Loucy (cell line): ENCODE results near the gene ISLR.

Experiments
- H2AFZ ChIP-seq: fragments of 200-600 bp; sonication (generic); 2 replicates; pipeline ENCODE4 v1.6.0; 2016; ENCODE audit warnings: antibody characterized with exemption, mild to moderate bottlenecking, low read length, moderate library complexity
- H3F3A ChIP-seq: fragments of 200-600 bp; 2 replicates; pipeline ENCODE4 v1.6.0; 2016; ENCODE audit warnings: antibody characterized with exemption, low read depth, mild to moderate bottlenecking
- H3K27me3 ChIP-seq: fragments of 200-600 bp; sonication (generic); 2 replicates; pipeline ENCODE4 v1.6.1; 2014; ENCODE audit warnings: low read length, mild to moderate bottlenecking; ENCODE audit not compliant: insufficient read depth, poor library complexity, severe bottlenecking
- H3K36me3 ChIP-seq: fragments of 200-600 bp; sonication (generic); 2 replicates; pipeline ENCODE4 v1.6.1; 2016; ENCODE audit warnings: low read length; ENCODE audit not compliant: insufficient read depth
- H3K4me1 ChIP-seq: fragments of 200-600 bp; sonication (generic); 2 replicates; pipeline ENCODE4 v1.5.1; 2014; ENCODE audit warnings: low read length, mild to moderate bottlenecking; ENCODE audit not compliant: insufficient read depth, poor library complexity, severe bottlenecking
- H3K4me2 ChIP-seq: fragments of 200-600 bp; sonication (generic); 2 replicates; pipeline ENCODE4 v1.6.0; 2014; ENCODE audit warnings: antibody characterized with exemption, low read length, low read depth, mild to moderate bottlenecking; ENCODE audit not compliant: poor library complexity, severe bottlenecking
- H3K4me3 ChIP-seq: fragments of 200-600 bp; sonication (generic); 2 replicates; pipeline ENCODE4 v1.5.1; 2014; ENCODE audit warnings: low read length, mild to moderate bottlenecking, mixed read lengths; ENCODE audit not compliant: poor library complexity, severe bottlenecking
- H3K79me2 ChIP-seq: fragments of 200-600 bp; sonication (generic); 2 replicates; pipeline ENCODE4 v1.6.1; 2014; ENCODE audit warnings: low read length; ENCODE audit not compliant: insufficient read depth
- H3K9ac ChIP-seq: fragments of 200-600 bp; sonication (generic); 2 replicates; pipeline ENCODE4 v1.6.0; 2014; ENCODE audit warnings: mild to moderate bottlenecking, low read depth, low read length, moderate library complexity; ENCODE audit not compliant: poor library complexity, severe bottlenecking
- H3K9me2 ChIP-seq: fragments of 200-600 bp; sonication (generic); replicated peaks from 2 replicates; pipeline ENCODE4 v1.6.1; 2016; ENCODE audit warnings: low read depth, low read length, mixed read lengths
- H3K9me3 ChIP-seq: fragments of 200-600 bp; sonication (generic); 2 replicates; pipeline ENCODE4 v1.6.1; 2014; ENCODE audit warnings: mild to moderate bottlenecking, antibody characterized with exemption, low read length, low read depth; ENCODE audit not compliant: insufficient read depth
- H4K20me1 ChIP-seq: fragments of 200-600 bp; sonication (generic); 2 replicates; pipeline ENCODE4 v1.6.0; 2014; ENCODE audit warnings: antibody characterized with exemption, low read length, mild to moderate bottlenecking; ENCODE audit not compliant: insufficient read depth, poor library complexity, severe bottlenecking
- EZH2phosphoT487 ChIP-seq: fragments of 200-600 bp; IDR thresholded peaks from 2 replicates; pipeline ENCODE4 v1.6.1; 2018; ENCODE audit warnings: antibody characterized with exemption, mild to moderate bottlenecking, moderate library complexity, borderline replicate concordance
- TF ChIP-seq, protein P1 (sequence below): fragments of 200-600 bp; sonication (generic); conservative IDR thresholded peaks from 2 replicates; pipeline ENCODE4 v1.5.1; 2014; ENCODE audit warnings: mild to moderate bottlenecking, antibody characterized with exemption, low read length

ISLR gene

GRCh38 chr15:74216949-74217348, 43.4 kb downstream of the ISLR start:
- H3K4me1 ChIP-seq, result peaks cover 41% of the 10 kb centered on the region

DNA sequence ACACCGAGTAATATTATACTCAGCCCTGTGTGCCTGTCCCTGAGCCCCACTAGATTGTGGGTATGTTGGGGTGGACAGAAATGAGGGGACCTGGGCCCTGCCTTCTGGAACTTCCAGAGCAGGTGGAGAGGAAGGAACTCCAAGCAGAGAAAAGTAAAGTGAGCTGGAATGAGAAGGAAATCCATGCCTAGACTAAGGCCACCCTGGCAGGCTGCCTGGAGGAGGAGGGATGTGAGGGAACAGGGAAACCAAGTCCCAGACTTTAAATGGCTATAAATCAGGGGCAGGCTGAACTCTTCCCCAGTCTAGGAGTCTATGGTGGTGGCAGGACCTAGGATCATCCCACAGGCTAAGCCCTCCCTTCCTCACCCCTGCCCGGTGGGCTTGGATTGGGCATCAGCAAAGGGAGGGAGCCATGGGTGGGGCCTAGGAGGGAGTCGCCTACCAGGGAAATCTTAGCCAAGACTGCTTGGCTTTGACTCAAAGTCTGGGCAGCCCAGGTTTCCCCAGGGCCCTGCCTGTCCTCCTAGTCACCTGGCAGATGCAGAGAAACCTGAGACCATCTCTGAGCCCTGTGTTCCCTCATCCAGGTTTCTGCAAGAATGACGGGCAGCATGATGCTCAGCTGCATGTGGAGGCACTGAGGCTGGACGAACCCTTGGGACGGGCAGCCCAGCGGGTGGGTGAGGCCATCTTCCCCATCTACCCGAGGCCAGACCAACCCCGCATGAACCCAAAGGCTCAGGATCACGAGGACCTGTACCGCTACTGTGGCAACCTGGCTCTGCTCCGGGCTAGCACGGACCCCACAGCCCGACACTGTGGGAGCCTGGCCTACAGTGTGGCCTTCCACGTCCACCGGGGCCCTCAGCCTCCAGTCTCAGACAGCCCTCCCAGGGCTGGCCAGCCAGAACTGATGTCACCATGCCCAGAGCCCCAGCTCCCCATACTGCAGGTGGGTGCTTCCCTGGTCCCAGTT, 44.7 kb downstream of the ISLR start:
- no peak overlapping the region for H3K4me3 ChIP-seq
- no peaks in the 10 kb centered on the region for H3K36me3 ChIP-seq
- H3K79me2 ChIP-seq, result no peaks in the 10 kb centered on the region
- no peaks in the 10 kb centered on the region for H3K9me3 ChIP-seq
- no peaks in the 10 kb centered on the region for H3F3A ChIP-seq
- peaks cover 30% of the 10 kb centered on the region for H3K4me1 ChIP-seq
- H3K27me3 ChIP-seq, result no peaks in the 10 kb centered on the region
- no peak for TF ChIP-seq EZH2phosphoT487
- TF ChIP-seq, protein P1, sequence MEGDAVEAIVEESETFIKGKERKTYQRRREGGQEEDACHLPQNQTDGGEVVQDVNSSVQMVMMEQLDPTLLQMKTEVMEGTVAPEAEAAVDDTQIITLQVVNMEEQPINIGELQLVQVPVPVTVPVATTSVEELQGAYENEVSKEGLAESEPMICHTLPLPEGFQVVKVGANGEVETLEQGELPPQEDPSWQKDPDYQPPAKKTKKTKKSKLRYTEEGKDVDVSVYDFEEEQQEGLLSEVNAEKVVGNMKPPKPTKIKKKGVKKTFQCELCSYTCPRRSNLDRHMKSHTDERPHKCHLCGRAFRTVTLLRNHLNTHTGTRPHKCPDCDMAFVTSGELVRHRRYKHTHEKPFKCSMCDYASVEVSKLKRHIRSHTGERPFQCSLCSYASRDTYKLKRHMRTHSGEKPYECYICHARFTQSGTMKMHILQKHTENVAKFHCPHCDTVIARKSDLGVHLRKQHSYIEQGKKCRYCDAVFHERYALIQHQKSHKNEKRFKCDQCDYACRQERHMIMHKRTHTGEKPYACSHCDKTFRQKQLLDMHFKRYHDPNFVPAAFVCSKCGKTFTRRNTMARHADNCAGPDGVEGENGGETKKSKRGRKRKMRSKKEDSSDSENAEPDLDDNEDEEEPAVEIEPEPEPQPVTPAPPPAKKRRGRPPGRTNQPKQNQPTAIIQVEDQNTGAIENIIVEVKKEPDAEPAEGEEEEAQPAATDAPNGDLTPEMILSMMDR, result no peak
- H2AFZ ChIP-seq, result no peak overlapping the region
- H3K4me2 ChIP-seq, result no peak overlapping the region
- no peaks in the 10 kb centered on the region for H3K9me2 ChIP-seq
- no peak overlapping the region for H3K9ac ChIP-seq
- no peaks in the 10 kb centered on the region for H4K20me1 ChIP-seq

More at GRCh38 chr15:74216949-74217348, 43.4 kb downstream of the ISLR start:
- Histone ChIP-seq H3K27me3 (no peaks in the 10 kb centered on the region), H3K4me3 (no peak overlapping the region), H3K36me3 (no peaks in the 10 kb centered on the region), H2AFZ (no peak overlapping the region), H3K9me3 (no peaks in the 10 kb centered on the region), H3K9ac (no peak overlapping the region), H3K79me2 (no peaks in the 10 kb centered on the region; the same call in 1 of the 2 replicates), H3K4me2 (no peak overlapping the region), H4K20me1 (no peaks in the 10 kb centered on the region), H3K9me2 (no peaks in the 10 kb centered on the region), H3F3A (no peaks in the 10 kb centered on the region)
- TF ChIP-seq, protein P1, result no peak
- TF ChIP-seq EZH2phosphoT487, result no peak

- no peak overlapping the region for H2AFZ ChIP-seq
- no peak overlapping the region for H3K4me2 ChIP-seq
- no peaks in the 10 kb centered on the region for H3K9me3 ChIP-seq
- H3K27me3 ChIP-seq, result no peaks in the 10 kb centered on the region
- H3K36me3 ChIP-seq, result no peaks in the 10 kb centered on the region
- TF ChIP-seq EZH2phosphoT487, result no peak
- TF ChIP-seq, protein P1, result no peak
- H3K79me2 ChIP-seq, result no peaks in the 10 kb centered on the region
- peaks cover 22% of the 10 kb centered on the region for H3K4me1 ChIP-seq
- peak overlapping the region; percentile 20 for H3K9ac ChIP-seq
- H3K4me3 ChIP-seq, result no peak overlapping the region
- no peaks in the 10 kb centered on the region for H4K20me1 ChIP-seq
- no peaks in the 10 kb centered on the region for H3K9me2 ChIP-seq
- H3F3A ChIP-seq, result no peaks in the 10 kb centered on the region
These were observed 47.2 kb downstream of the ISLR start for GRCh38 chr15:74220475-74221248.
